ENCODE data around the gene UBE2E3.

GRCh38 chr2:181106789-181107627 lies 126.6 kb downstream of the UBE2E3 start:
- TF ChIP-seq POLR2A (IDR thresholded peaks at IDR 0.05) (no peak), CTCF (IDR thresholded peaks at IDR 0.05 in 8 of 11, conservative IDR thresholded peaks at IDR 0.05 in 3 of 11) (no peak)

Data from spleen (tissue), 7 donors.